HepG2 (cell line): Measurements from ENCODE around the gene DNAJC9. TPM values are rescaled to one million over a fixed set of nuclear protein-coding genes. Genes with fewer than 3 reads are reported as not detected.
A peak's percentile ranks its signal among the peaks of the same experiment; 100 is the strongest.

Experiments used
- ADNP ChIP-seq: sonication (generic); formaldehyde crosslinking; IDR thresholded peaks from 2 replicates; pipeline ENCODE4 v1.4.0; 2020; ENCODE audit warnings: missing genetic modification reagents
- FOXM1 ChIP-seq: sonication (generic); formaldehyde crosslinking; IDR thresholded peaks from 2 replicates; pipeline ENCODE4 v1.5.0; 2020; ENCODE audit warnings: missing genetic modification reagents
- IKZF1 ChIP-seq: fragments of 450-650 bp; IDR thresholded peaks from 2 replicates; pipeline ENCODE4 v1.7.1; 2016
- KDM3A ChIP-seq: IDR thresholded peaks from 2 replicates; pipeline ENCODE4 v1.6.1; 2018; ENCODE audit warnings: low read depth, missing compliant biosample characterization
- KMT2A ChIP-seq: sonication (generic); formaldehyde crosslinking; IDR thresholded peaks from 2 replicates; pipeline ENCODE4 v1.4.0; 2020; ENCODE audit warnings: missing genetic modification reagents
- MLLT10 ChIP-seq: sonication (generic); formaldehyde crosslinking; IDR thresholded peaks from 2 replicates; pipeline ENCODE4 v1.4.0; 2020; ENCODE audit warnings: missing genetic modification reagents
- PAF1 ChIP-seq: IDR thresholded peaks from 2 replicates; pipeline ENCODE4 v1.6.1; 2016; ENCODE audit warnings: missing genetic modification reagents, missing compliant biosample characterization
- PRMT3 ChIP-seq: sonication (generic); formaldehyde crosslinking; IDR thresholded peaks from 2 replicates; pipeline ENCODE4 v1.8.1; 2022; ENCODE audit warnings: low read depth, mild to moderate bottlenecking, moderate library complexity, missing genetic modification reagents, borderline replicate concordance
- RBFOX2 ChIP-seq: fragments of 200-400 bp; formaldehyde crosslinking; IDR thresholded peaks from 2 replicates; pipeline ENCODE4 v1.6.1; 2017; ENCODE audit warnings: low read depth, mild to moderate bottlenecking, low read length
- SRSF9 ChIP-seq: fragments of 200-400 bp; formaldehyde crosslinking; IDR thresholded peaks from 2 replicates; pipeline ENCODE4 v1.6.1; 2018; ENCODE audit warnings: borderline replicate concordance, mild to moderate bottlenecking, low read depth, low read length; ENCODE audit not compliant: insufficient read depth, poor library complexity, severe bottlenecking
- SYNCRIP ChIP-seq: fragments of 200-400 bp; formaldehyde crosslinking; IDR thresholded peaks from 2 replicates; pipeline ENCODE4 v1.6.1; 2018; ENCODE audit warnings: mild to moderate bottlenecking, low read depth, low read length; ENCODE audit not compliant: insufficient read depth
- ZBTB3 ChIP-seq: sonication (generic); formaldehyde crosslinking; IDR thresholded peaks from 2 replicates; pipeline ENCODE4 v1.4.0; 2020; ENCODE audit warnings: low read depth, mild to moderate bottlenecking, moderate library complexity, missing genetic modification reagents, borderline replicate concordance
- ZNF17 ChIP-seq: sonication (generic); formaldehyde crosslinking; IDR thresholded peaks from 2 replicates; pipeline ENCODE4 v1.5.0; 2020; ENCODE audit warnings: mild to moderate bottlenecking, missing genetic modification reagents
- ZNF224 ChIP-seq: sonication (generic); formaldehyde crosslinking; IDR thresholded peaks from 2 replicates; pipeline ENCODE4 v1.5.0; 2020; ENCODE audit warnings: mild to moderate bottlenecking, missing genetic modification reagents
- ZNF432 ChIP-seq: sonication (generic); formaldehyde crosslinking; IDR thresholded peaks from 2 replicates; pipeline ENCODE4 v1.5.0; 2020; ENCODE audit warnings: missing genetic modification reagents, mild to moderate bottlenecking, borderline replicate concordance
- ZNF572 ChIP-seq: sonication (generic); formaldehyde crosslinking; IDR thresholded peaks from 2 replicates; pipeline ENCODE4 v1.5.1; 2020; ENCODE audit warnings: mild to moderate bottlenecking, missing genetic modification reagents
- polyA plus RNA-seq, 8 experiments: library from polyadenylated mRNA; depleted of rRNA in 3 of 8; stranded (reverse) in 7 of 8; unstranded in 1 of 8; fragments of >200 nt; fragmentation: Illumina TruSeq in 4 of 8; extraction: Trizol in 4 of 8; gene quantifications; 2 replicates each; pipeline versions ENCODE4 v1.2.1 to v1.2.3, GENCODE V29; 2011 to 2016; ENCODE audit warnings: low read depth in 4 of 8, missing spikeins in 1 of 8, mixed read lengths in 1 of 8; ENCODE audit not compliant: insufficient read depth in 1 of 8
- total RNA-seq, 5 experiments: library from RNA; depleted of rRNA; stranded (reverse); fragments of >200 nt; fragmentation: Illumina TruSeq; extraction: Trizol; gene quantifications; 2 replicates each; pipeline ENCODE4 v1.2.3, GENCODE V29; 2016; ENCODE audit warnings: low read depth in 1 of 5
- TF ChIP-seq, protein P1 (sequence below): IDR thresholded peaks from 2 replicates; pipeline ENCODE4 v1.6.1; 2016
- TF ChIP-seq, protein P2 (sequence below): sonication (generic); formaldehyde crosslinking; IDR thresholded peaks from 2 replicates; pipeline ENCODE4 v1.5.0; 2020; ENCODE audit warnings: missing genetic modification reagents
- TF ChIP-seq, protein P3 (sequence below): sonication (generic); formaldehyde crosslinking; IDR thresholded peaks from 2 replicates; pipeline ENCODE4 v1.4.0; 2020; ENCODE audit warnings: missing genetic modification reagents
- TF ChIP-seq, protein P4 (sequence below): sonication (generic); formaldehyde crosslinking; IDR thresholded peaks from 2 replicates; pipeline ENCODE4 v1.4.0; 2020; ENCODE audit warnings: missing genetic modification reagents; ENCODE audit errors: not compliant biosample characterization

Gene DNAJC9
- total and polyA plus RNA-seq, 2 of the 13 experiments (the other 11 are each of a cell fraction or from before 2014, with no cell fraction given), result 15.9 to 60.3 TPM

DNA sequence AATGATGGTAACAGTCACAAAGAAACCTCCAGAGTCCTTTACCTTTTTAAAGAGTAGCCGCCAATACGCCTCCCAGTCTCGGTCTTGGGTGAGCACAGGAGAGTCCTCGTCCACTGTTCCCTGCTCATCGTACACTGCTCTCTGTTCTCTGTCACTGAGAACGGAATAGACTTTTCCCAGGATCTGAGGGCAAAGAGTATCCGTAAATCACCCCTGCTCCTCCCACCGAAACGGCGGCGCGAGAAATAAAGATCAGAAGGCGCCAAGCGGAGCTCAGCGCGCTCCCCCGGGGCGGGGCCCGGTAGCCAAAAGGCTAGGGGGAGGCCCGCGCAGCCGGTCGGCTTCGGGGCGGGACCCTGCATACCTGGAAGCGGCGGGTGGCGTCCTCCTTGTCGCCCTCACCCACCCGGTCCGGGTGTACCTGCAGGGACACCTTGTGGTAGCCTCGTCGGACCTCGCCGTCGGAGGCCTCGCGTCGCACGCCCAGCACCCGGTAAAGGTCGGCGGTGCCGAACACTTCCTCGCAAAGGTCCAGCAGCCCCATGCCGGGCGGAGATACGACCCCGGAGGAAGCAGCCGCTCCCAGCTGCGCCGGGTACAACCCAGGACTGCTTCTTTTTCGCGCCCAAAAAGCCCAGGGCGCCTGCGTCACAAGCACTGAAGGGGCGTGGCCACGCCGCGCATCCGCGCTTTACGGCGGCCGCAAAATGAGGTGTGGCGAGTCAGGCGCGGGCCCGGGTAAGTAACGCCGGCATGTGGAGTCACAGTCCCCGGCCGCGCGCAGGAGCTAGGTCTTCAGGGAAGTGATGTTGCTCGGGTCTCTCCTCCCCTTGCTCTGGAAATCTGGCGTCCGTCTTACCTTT lies at the start of gene DNAJC9 (continued):
- TF ChIP-seq SRSF9 (no peak), KDM3A (CRISPR knock-in tag) (peak; percentile 78; the same call in 1 of the 2 replicates), ADNP (CRISPR knock-in tag) (no peak), KMT2A (CRISPR knock-in tag) (peak; percentile 81), PRMT3 (CRISPR knock-in tag) (peak; percentile 95; the same call in 1 of the 2 replicates), ZNF224 (CRISPR knock-in tag) (peak; percentile 57; the same call in 1 of the 2 replicates), ZNF432 (CRISPR knock-in tag) (no peak), SYNCRIP (no peak), FOXM1 (no peak), PAF1 (CRISPR knock-in tag) (no peak), RBFOX2 (peak; percentile 91), ZBTB3 (peak; percentile 37; the same call in 1 of the 2 replicates), ZNF572 (CRISPR knock-in tag) (0 out of 2 replicates have a peak, but pooled peaks have one; percentile 26), ZNF17 (CRISPR knock-in tag) (0 out of 2 replicates have a peak, but pooled peaks have one; percentile 73), IKZF1 (no peak), MLLT10 (CRISPR knock-in tag) (no peak)
- TF ChIP-seq, protein P1, sequence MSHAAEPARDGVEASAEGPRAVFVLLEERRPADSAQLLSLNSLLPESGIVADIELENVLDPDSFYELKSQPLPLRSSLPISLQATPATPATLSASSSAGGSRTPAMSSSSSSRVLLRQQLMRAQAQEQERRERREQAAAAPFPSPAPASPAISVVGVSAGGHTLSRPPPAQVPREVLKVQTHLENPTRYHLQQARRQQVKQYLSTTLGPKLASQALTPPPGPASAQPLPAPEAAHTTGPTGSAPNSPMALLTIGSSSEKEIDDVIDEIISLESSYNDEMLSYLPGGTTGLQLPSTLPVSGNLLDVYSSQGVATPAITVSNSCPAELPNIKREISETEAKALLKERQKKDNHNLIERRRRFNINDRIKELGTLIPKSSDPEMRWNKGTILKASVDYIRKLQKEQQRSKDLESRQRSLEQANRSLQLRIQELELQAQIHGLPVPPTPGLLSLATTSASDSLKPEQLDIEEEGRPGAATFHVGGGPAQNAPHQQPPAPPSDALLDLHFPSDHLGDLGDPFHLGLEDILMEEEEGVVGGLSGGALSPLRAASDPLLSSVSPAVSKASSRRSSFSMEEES (CRISPR knock-in tag), result peak; percentile 53; the same call in 1 of the 2 replicates
- TF ChIP-seq, protein P2, sequence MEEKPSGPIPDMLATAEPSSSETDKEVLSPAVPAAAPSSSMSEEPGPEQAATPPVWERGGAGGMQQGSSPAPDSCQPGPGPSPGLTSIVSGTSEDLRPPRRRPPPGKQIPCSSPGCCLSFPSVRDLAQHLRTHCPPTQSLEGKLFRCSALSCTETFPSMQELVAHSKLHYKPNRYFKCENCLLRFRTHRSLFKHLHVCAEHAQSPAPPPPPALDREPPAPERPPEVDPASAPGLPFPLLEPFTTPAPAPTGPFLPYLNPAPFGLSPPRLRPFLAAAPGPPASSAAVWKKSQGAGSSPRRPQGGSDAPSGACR (CRISPR knock-in tag), result peak; percentile 85; the same call in 1 of the 2 replicates
- TF ChIP-seq, protein P3, sequence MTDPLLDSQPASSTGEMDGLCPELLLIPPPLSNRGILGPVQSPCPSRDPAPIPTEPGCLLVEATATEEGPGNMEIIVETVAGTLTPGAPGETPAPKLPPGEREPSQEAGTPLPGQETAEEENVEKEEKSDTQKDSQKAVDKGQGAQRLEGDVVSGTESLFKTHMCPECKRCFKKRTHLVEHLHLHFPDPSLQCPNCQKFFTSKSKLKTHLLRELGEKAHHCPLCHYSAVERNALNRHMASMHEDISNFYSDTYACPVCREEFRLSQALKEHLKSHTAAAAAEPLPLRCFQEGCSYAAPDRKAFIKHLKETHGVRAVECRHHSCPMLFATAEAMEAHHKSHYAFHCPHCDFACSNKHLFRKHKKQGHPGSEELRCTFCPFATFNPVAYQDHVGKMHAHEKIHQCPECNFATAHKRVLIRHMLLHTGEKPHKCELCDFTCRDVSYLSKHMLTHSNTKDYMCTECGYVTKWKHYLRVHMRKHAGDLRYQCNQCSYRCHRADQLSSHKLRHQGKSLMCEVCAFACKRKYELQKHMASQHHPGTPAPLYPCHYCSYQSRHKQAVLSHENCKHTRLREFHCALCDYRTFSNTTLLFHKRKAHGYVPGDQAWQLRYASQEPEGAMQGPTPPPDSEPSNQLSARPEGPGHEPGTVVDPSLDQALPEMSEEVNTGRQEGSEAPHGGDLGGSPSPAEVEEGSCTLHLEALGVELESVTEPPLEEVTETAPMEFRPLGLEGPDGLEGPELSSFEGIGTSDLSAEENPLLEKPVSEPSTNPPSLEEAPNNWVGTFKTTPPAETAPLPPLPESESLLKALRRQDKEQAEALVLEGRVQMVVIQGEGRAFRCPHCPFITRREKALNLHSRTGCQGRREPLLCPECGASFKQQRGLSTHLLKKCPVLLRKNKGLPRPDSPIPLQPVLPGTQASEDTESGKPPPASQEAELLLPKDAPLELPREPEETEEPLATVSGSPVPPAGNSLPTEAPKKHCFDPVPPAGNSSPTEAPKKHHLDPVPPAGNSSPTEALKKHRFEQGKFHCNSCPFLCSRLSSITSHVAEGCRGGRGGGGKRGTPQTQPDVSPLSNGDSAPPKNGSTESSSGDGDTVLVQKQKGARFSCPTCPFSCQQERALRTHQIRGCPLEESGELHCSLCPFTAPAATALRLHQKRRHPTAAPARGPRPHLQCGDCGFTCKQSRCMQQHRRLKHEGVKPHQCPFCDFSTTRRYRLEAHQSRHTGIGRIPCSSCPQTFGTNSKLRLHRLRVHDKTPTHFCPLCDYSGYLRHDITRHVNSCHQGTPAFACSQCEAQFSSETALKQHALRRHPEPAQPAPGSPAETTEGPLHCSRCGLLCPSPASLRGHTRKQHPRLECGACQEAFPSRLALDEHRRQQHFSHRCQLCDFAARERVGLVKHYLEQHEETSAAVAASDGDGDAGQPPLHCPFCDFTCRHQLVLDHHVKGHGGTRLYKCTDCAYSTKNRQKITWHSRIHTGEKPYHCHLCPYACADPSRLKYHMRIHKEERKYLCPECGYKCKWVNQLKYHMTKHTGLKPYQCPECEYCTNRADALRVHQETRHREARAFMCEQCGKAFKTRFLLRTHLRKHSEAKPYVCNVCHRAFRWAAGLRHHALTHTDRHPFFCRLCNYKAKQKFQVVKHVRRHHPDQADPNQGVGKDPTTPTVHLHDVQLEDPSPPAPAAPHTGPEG, result no peak
- TF ChIP-seq, protein P4, sequence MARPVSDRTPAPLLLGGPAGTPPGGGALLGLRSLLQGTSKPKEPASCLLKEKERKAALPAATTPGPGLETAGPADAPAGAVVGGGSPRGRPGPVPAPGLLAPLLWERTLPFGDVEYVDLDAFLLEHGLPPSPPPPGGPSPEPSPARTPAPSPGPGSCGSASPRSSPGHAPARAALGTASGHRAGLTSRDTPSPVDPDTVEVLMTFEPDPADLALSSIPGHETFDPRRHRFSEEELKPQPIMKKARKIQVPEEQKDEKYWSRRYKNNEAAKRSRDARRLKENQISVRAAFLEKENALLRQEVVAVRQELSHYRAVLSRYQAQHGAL, result no peak
